SK-N-MC (cell line): ENCODE results near the gene EFCAB8.

Experiments used
- EZH2 ChIP-seq: fragments of 200-600 bp; sonication (generic); IDR thresholded peaks from one replicate; pipeline ENCODE4 v1.6.1; 2017; ENCODE audit warnings: antibody characterized with exemption
- FOXP2 ChIP-seq: optimal IDR thresholded peaks from 2 replicates; pipeline ENCODE3; 2011; ENCODE audit warnings: mild to moderate bottlenecking, moderate library complexity; ENCODE audit not compliant: insufficient read depth; ENCODE audit errors: extremely low read length, control extremely low read depth
- POLR2AphosphoS5 ChIP-seq: IDR thresholded peaks from 2 replicates; pipeline ENCODE4 v1.6.1; 2012; ENCODE audit warnings: mild to moderate bottlenecking, low read depth, low read length, borderline replicate concordance

DNA sequence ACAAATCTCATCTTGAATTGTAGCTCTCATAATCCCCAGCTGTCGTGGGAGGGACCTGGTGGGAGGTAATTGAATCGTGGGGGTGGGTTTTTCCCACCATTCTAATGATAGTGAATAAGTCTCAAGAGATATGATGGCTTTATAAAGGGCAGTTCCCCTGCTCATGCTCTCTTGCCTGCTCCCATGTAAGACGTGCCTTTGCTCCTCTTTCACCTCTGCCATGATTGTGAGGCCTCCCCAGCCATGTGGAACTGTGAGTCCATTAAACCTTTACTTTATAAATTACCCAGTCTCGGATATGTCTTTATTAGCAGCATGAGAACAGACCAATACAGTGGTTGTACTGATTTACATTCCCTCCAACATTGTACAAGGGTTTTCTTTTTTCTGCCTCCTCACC lies 75.9 kb downstream of the EFCAB8 start:
- no peak for TF ChIP-seq EZH2
- TF ChIP-seq POLR2AphosphoS5: no peak
- TF ChIP-seq FOXP2: no peak
